IMR-90 (cell line): ENCODE data around the gene CNPY1. TPM values are rescaled to one million over a fixed set of nuclear protein-coding genes. Genes with fewer than 3 reads are reported as not detected.

Experiments
- ELK1 ChIP-seq: fragments of 150-350 bp; IDR thresholded peaks from 2 replicates; pipeline ENCODE4 v1.6.1; 2016; ENCODE audit warnings: low read depth, mild to moderate bottlenecking, low read length, moderate library complexity, borderline replicate concordance
- POLR2A ChIP-seq: IDR thresholded peaks from 2 replicates; pipeline ENCODE4 v1.6.1; 2012; ENCODE audit warnings: mild to moderate bottlenecking, low read depth, low read length
- polyA plus RNA-seq, 3 experiments: library from polyadenylated mRNA; depleted of rRNA; stranded (reverse); fragments of >200 nt; gene quantifications; 2 replicates each; pipeline ENCODE4 v1.2.3, GENCODE V29; 2012; ENCODE audit warnings: low replicate concordance in 1 of 3
- total RNA-seq: library from RNA; depleted of rRNA; stranded (reverse); fragments of >200 nt; gene quantifications from 2 replicates; pipeline ENCODE4 v1.2.3, GENCODE V29; 2012

The CNPY1 gene
- total and polyA plus RNA-seq, 2 of the 4 experiments (the other 2 are of a cell fraction): not detected

- no peak for TF ChIP-seq ELK1
- no peak for TF ChIP-seq POLR2A
Measured at GRCh38 chr7:155467846-155468784, 78.2 kb downstream of the CNPY1 start (continued).
